GM12878 (cell line): ENCODE data around the gene CACNA2D3. TPM values are rescaled to one million over a fixed set of nuclear protein-coding genes. Genes with fewer than 3 reads are reported as not detected.

Experiments used
- ATAC-seq: fragments of 200-7000 bp; cut with Tn5 transposase; 3 replicates; pipeline ENCODE4 v1.9.1; 2020; ENCODE audit warnings: mild to moderate bottlenecking, moderate library complexity
- BruUV-seq: library from RNA; stranded (reverse); fragments of 400-500 nt; replicated peaks from 2 replicates; lab custom pipeline; 2021; lab: Mats Ljungman, UMichigan
- CTCF ChIA-PET: fragments of 300-600 bp; sonication (Branson Sonifier 250); formaldehyde crosslinking; extraction: SDS; loops from one replicate; lab custom pipeline; 2021; ENCODE audit warnings: inconsistent platforms; lab: Yijun Ruan, JAX
- POLR2A ChIA-PET: fragments of 350-600 bp; formaldehyde crosslinking; extraction: SDS; loops from one replicate; lab custom pipeline; 2021; ENCODE audit warnings: inconsistent platforms; lab: Charles Lee
- RAD21 ChIA-PET: fragments of 300-600 bp; sonication (Branson Sonifier 250); formaldehyde crosslinking; loops from one replicate; lab custom pipeline; 2023; ENCODE audit warnings: antibody characterized with exemption; ENCODE audit not compliant: unreplicated experiment; lab: Charles Lee
- SMC1A ChIA-PET: fragments of 300-600 bp; sonication (Branson Sonifier 250); formaldehyde crosslinking; loops from one replicate; lab custom pipeline; 2023; ENCODE audit not compliant: unreplicated experiment, uncharacterized antibody; lab: Charles Lee
- DNase-seq: peaks from one replicate; pipeline ENCODE4 v3.0.0-alpha.2; 2011; ENCODE audit warnings: low read depth, low spot score
- FAIRE-seq: peaks from 3 replicates; lab custom pipeline; 2011; peaks lifted over from hg19 to GRCh38; lab: Jason Lieb, UNC
- H2AFZ ChIP-seq: 2 replicates; pipeline ENCODE4 v1.6.0; 2011; ENCODE audit warnings: low read depth, low read length, control low read depth; ENCODE audit not compliant: control insufficient read depth
- H3K27ac ChIP-seq: 2 replicates; pipeline ENCODE4 v1.5.1; 2011; ENCODE audit warnings: control low read depth; ENCODE audit not compliant: control insufficient read depth, insufficient read depth
- H3K27me3 ChIP-seq, 2 experiments: replicated peaks in 1 of 2; 2 replicates each; pipeline versions ENCODE4 v1.6.0 to v1.6.1; 2011; ENCODE audit warnings: low read length in 1 of 2; ENCODE audit not compliant: control insufficient read depth in 2 of 2, insufficient read depth in 2 of 2
- H3K36me3 ChIP-seq, 2 experiments: 2 replicates each; pipeline ENCODE4 v1.5.1; 2011; ENCODE audit warnings: low read length in 1 of 2; ENCODE audit not compliant: control insufficient read depth in 2 of 2, insufficient read depth in 2 of 2
- H3K4me1 ChIP-seq: 2 replicates; pipeline ENCODE4 v1.6.1; 2011; ENCODE audit warnings: mild to moderate bottlenecking, low read length, moderate library complexity, mixed read lengths; ENCODE audit not compliant: control insufficient read depth, insufficient read depth
- H3K4me2 ChIP-seq: 2 replicates; pipeline ENCODE4 v1.6.0; 2011; ENCODE audit warnings: control low read depth; ENCODE audit not compliant: control insufficient read depth, insufficient read depth
- H3K4me3 ChIP-seq: fragments of 200-600 bp; sonication (generic); 2 replicates; pipeline ENCODE4 v1.5.1; 2016
- H3K79me2 ChIP-seq: 2 replicates; pipeline ENCODE4 v1.6.0; 2011; ENCODE audit warnings: low read length; ENCODE audit not compliant: control insufficient read depth, insufficient read depth
- H3K9ac ChIP-seq: 2 replicates; pipeline ENCODE4 v1.8.0; 2011; ENCODE audit warnings: low read length, control low read depth, mixed read lengths; ENCODE audit not compliant: control insufficient read depth, insufficient read depth
- H3K9me3 ChIP-seq: replicated peaks from 3 replicates; pipeline ENCODE4 v1.5.1; 2011; ENCODE audit warnings: mild to moderate bottlenecking, low read length; ENCODE audit not compliant: control insufficient read depth, insufficient read depth
- H4K20me1 ChIP-seq: 2 replicates; pipeline ENCODE4 v1.6.0; 2011; ENCODE audit not compliant: control insufficient read depth, insufficient read depth
- DPF2 ChIP-seq: fragments of 450-650 bp; IDR thresholded peaks from 2 replicates; pipeline ENCODE4 v1.6.1; 2017; ENCODE audit warnings: mild to moderate bottlenecking
- FOXK2 ChIP-seq: fragments of 450-650 bp; IDR thresholded peaks from 2 replicates; pipeline ENCODE4 v1.6.1; 2017; ENCODE audit warnings: mild to moderate bottlenecking, moderate library complexity
- FOXM1 ChIP-seq: IDR thresholded peaks from 2 replicates; pipeline ENCODE4 v1.6.1; 2012; ENCODE audit warnings: low read depth, mild to moderate bottlenecking, inconsistent platforms, low read length, moderate library complexity
- IKZF2 ChIP-seq, 2 experiments: fragments of 450-650 bp; IDR thresholded peaks; 2 replicates each; pipeline ENCODE4 v1.6.1; 2017; ENCODE audit warnings: mild to moderate bottlenecking in 2 of 2, moderate library complexity in 2 of 2
- IRF3 ChIP-seq: fragments of 450-650 bp; IDR thresholded peaks from 2 replicates; pipeline ENCODE4 v1.6.1; 2014; ENCODE audit warnings: mild to moderate bottlenecking
- KLF5 ChIP-seq: fragments of 450-650 bp; IDR thresholded peaks from 2 replicates; pipeline ENCODE4 v1.6.1; 2014; ENCODE audit warnings: mild to moderate bottlenecking; ENCODE audit not compliant: partially characterized antibody
- MTA2 ChIP-seq: fragments of 450-650 bp; IDR thresholded peaks from 2 replicates; pipeline ENCODE4 v1.6.1; 2016; ENCODE audit warnings: low read depth, mild to moderate bottlenecking, moderate library complexity
- PAX5 ChIP-seq: IDR thresholded peaks from 2 replicates; pipeline ENCODE4 v1.6.1; 2011; ENCODE audit warnings: low read depth, low read length, borderline replicate concordance
- SIN3A ChIP-seq: IDR thresholded peaks from 2 replicates; pipeline ENCODE4 v1.6.1; 2012; ENCODE audit warnings: low read depth, low read length, improper control_type of control experiment
- SMAD1 ChIP-seq: fragments of 450-650 bp; IDR thresholded peaks from 2 replicates; pipeline ENCODE4 v1.6.1; 2018; ENCODE audit warnings: mild to moderate bottlenecking, low read depth; ENCODE audit not compliant: partially characterized antibody
- SMAD5 ChIP-seq: IDR thresholded peaks from 2 replicates; pipeline ENCODE4 v1.6.1; 2016; ENCODE audit warnings: antibody characterized with exemption, low read depth
- ZNF207 ChIP-seq: fragments of 450-650 bp; IDR thresholded peaks from 2 replicates; pipeline ENCODE4 v1.6.1; 2014; ENCODE audit warnings: antibody characterized with exemption, mild to moderate bottlenecking, borderline replicate concordance
- ZNF217 ChIP-seq: fragments of 450-650 bp; IDR thresholded peaks from 2 replicates; pipeline ENCODE4 v1.6.1; 2017; ENCODE audit warnings: antibody characterized with exemption, mild to moderate bottlenecking
- WGBS: methylation state at CpG from one replicate; pipeline ENCODE4 v1.1.6; 2016; ENCODE audit warnings: low lambda C conversion rate; ENCODE audit not compliant: insufficient replicate concordance, insufficient coverage; ENCODE audit errors: missing lambda C conversion rate; 5-methylcytosine and 5-hydroxymethylcytosine counted together
- in situ Hi-C: fragments of 300-500 bp; cut with MboI; formaldehyde crosslinking; loops from 9 replicates; pipeline ENCODE4 v1.14.3; 2018; ENCODE audit warnings: mixed read lengths
- intact Hi-C: fragments of 100-400 bp; cut with micrococcal nuclease; formaldehyde crosslinking; loops from one replicate; pipeline ENCODE4 v1.14.2; 2022; ENCODE audit not compliant: unreplicated experiment
- polyA plus RNA-seq, 11 experiments: library from polyadenylated mRNA; depleted of rRNA in 4 of 11; unstranded in 6 of 11; stranded (reverse) in 5 of 11; fragments of >200 nt; fragmentation: Nextera tagmentation in 4 of 11; fragmentation: Illumina TruSeq in 1 of 11; extraction: Ambion mirVana in 4 of 11; extraction: Trizol in 1 of 11; gene quantifications; 1 replicate in 1 of 11; 2 replicates in 10 of 11; pipeline versions ENCODE4 v1.2.1 to v1.2.3, GENCODE V29; 2011 to 2016; ENCODE audit warnings: inconsistent platforms in 2 of 11, missing spikeins in 2 of 11, low read depth in 1 of 11
- total RNA-seq, 4 experiments: library from RNA; depleted of rRNA in 3 of 4; stranded (reverse); fragments of >200 nt in 3 of 4; fragmentation: Illumina TruSeq in 1 of 4; extraction: Trizol in 1 of 4; gene quantifications; 2 replicates each; pipeline versions ENCODE4 v1.2.1 to v1.2.3, GENCODE V29; 2013 to 2021
- TF ChIP-seq, protein P1 (sequence below): IDR thresholded peaks from 2 replicates; pipeline ENCODE4 v1.6.1; 2012; ENCODE audit warnings: low read length, inconsistent platforms
- TF ChIP-seq, protein P2 (sequence below): fragments of 150-350 bp; IDR thresholded peaks from 2 replicates; pipeline ENCODE4 v1.6.1; 2014; ENCODE audit warnings: mild to moderate bottlenecking, low read depth, low read length
- TF ChIP-seq, protein P3 (sequence below), 3 experiments: IDR thresholded peaks in 2 of 3; conservative IDR thresholded peaks in 1 of 3; 2 replicates each; pipeline ENCODE4 v1.5.1; 2011; ENCODE audit warnings: low read depth in 3 of 3, low read length in 3 of 3, mild to moderate bottlenecking in 3 of 3, control low read depth in 2 of 3, moderate library complexity in 2 of 3, inconsistent platforms in 1 of 3, mixed read lengths in 1 of 3; ENCODE audit not compliant: control insufficient read depth in 2 of 3, insufficient read depth in 1 of 3; ENCODE audit errors: extremely low read depth in 1 of 3

The CACNA2D3 gene
- total and polyA plus RNA-seq, 10 of the 15 experiments (the other 5 are each of a cell fraction or from before 2014, with no cell fraction given), result not detected

DNA sequence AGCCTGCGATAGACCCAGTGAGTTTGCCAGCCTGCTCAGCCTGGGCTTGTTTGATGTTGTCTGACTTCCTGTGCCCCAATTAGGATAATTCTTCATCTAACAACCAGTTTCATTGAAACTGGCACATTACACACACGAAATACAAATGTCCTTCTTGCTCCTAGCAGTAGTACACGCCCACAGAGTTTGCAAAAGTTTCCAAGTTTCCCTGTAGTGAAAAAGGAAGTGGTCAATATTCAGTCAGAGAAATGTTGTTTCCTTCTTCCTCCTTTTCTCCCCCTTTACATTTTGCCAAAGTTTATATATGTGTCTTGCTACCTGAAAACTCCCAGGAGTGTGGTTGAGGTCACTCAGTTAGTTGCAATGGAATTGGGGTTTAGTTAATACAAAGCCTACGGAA lies 863.9 kb downstream of the CACNA2D3 start:
- Histone ChIP-seq H3K4me2 (no peak overlapping the region), H3K9me3 (no peaks in the 10 kb centered on the region), H3K36me3 (no peaks in the 10 kb centered on the region), H3K4me3 (no peak overlapping the region), H4K20me1 (no peaks in the 10 kb centered on the region), H3K27ac (no peak overlapping the region), H3K79me2 (no peaks in the 10 kb centered on the region), H2AFZ (no peak overlapping the region), H3K27me3 (no peaks in the 10 kb centered on the region; a peak in 1 of 4 replicates), H3K9ac (no peak overlapping the region), H3K4me1 (no peaks in the 10 kb centered on the region)
- no TSS peak for BruUV-seq
- intact Hi-C loops, result no loop called here
- TF ChIP-seq KLF5, result no peak
- no peak for TF ChIP-seq ZNF217
- no peak for TF ChIP-seq IRF3
- no peak for TF ChIP-seq SMAD1
- TF ChIP-seq, protein P1, sequence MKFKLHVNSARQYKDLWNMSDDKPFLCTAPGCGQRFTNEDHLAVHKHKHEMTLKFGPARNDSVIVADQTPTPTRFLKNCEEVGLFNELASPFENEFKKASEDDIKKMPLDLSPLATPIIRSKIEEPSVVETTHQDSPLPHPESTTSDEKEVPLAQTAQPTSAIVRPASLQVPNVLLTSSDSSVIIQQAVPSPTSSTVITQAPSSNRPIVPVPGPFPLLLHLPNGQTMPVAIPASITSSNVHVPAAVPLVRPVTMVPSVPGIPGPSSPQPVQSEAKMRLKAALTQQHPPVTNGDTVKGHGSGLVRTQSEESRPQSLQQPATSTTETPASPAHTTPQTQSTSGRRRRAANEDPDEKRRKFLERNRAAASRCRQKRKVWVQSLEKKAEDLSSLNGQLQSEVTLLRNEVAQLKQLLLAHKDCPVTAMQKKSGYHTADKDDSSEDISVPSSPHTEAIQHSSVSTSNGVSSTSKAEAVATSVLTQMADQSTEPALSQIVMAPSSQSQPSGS, result no peak
- TF ChIP-seq DPF2, result no peak
- TF ChIP-seq, protein P2, sequence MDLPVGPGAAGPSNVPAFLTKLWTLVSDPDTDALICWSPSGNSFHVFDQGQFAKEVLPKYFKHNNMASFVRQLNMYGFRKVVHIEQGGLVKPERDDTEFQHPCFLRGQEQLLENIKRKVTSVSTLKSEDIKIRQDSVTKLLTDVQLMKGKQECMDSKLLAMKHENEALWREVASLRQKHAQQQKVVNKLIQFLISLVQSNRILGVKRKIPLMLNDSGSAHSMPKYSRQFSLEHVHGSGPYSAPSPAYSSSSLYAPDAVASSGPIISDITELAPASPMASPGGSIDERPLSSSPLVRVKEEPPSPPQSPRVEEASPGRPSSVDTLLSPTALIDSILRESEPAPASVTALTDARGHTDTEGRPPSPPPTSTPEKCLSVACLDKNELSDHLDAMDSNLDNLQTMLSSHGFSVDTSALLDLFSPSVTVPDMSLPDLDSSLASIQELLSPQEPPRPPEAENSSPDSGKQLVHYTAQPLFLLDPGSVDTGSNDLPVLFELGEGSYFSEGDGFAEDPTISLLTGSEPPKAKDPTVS, result no peak
- no peak for TF ChIP-seq FOXM1
- TF ChIP-seq FOXK2, result no peak
- no peak for TF ChIP-seq SMAD5
- no peak for TF ChIP-seq SIN3A
- no peak for TF ChIP-seq PAX5
- TF ChIP-seq, protein P3, sequence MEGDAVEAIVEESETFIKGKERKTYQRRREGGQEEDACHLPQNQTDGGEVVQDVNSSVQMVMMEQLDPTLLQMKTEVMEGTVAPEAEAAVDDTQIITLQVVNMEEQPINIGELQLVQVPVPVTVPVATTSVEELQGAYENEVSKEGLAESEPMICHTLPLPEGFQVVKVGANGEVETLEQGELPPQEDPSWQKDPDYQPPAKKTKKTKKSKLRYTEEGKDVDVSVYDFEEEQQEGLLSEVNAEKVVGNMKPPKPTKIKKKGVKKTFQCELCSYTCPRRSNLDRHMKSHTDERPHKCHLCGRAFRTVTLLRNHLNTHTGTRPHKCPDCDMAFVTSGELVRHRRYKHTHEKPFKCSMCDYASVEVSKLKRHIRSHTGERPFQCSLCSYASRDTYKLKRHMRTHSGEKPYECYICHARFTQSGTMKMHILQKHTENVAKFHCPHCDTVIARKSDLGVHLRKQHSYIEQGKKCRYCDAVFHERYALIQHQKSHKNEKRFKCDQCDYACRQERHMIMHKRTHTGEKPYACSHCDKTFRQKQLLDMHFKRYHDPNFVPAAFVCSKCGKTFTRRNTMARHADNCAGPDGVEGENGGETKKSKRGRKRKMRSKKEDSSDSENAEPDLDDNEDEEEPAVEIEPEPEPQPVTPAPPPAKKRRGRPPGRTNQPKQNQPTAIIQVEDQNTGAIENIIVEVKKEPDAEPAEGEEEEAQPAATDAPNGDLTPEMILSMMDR (IDR thresholded peaks at IDR 0.05 in 2 of 3, conservative IDR thresholded peaks at IDR 0.05 in 1 of 3; ENCODE audit: control insufficient read depth in 2 of 3, extremely low read depth in 1 of 3, insufficient read depth in 1 of 3, low read depth in 3 of 3, low read length in 3 of 3), result no peak
- TF ChIP-seq ZNF207, result no peak
- no peak for TF ChIP-seq IKZF2 (IDR thresholded peaks at IDR 0.05)
- no peak for TF ChIP-seq MTA2
- whole genome bisulfite sequencing, result 28% methylated on average over 4 of the region's 4 CpGs
- RAD21 ChIA-PET, result no interaction called here
- FAIRE-seq, result no peak
- DNase-seq, result no peak
- ATAC-seq, result no peak
- in situ Hi-C loops, result no loop called here
- POLR2A ChIA-PET, result no interaction called here
- SMC1A ChIA-PET, result no interaction called here
- CTCF ChIA-PET, result no interaction called here
